Astrocyte of the spinal cord (primary cell): Measurements from ENCODE around the gene KIT.

Experiments
- DNase-seq: peaks from one replicate; pipeline ENCODE4 v3.0.0; 2011; ENCODE audit warnings: low read depth, low spot score
- H3K4me3 ChIP-seq: 2 replicates; pipeline ENCODE4 v1.5.1; 2011; ENCODE audit warnings: low read depth, mild to moderate bottlenecking, low read length, moderate library complexity
- CTCF ChIP-seq: IDR thresholded peaks from 2 replicates; pipeline ENCODE4 v1.5.1; 2012; ENCODE audit warnings: low read depth, mild to moderate bottlenecking, low read length, inconsistent platforms
- in situ Hi-C: cut with HindIII; loops from 2 replicates; pipeline ENCODE4 v1.10.0; 2017; ENCODE audit warnings: low sequenced_read_pairs

The KIT gene

GRCh38 chr4:54664400-54664799 lies 6.6 kb downstream of the KIT start:
- no peak overlapping the region for H3K4me3 ChIP-seq
- TF ChIP-seq CTCF: no peak
- DNase-seq: no peak
- in situ Hi-C loops: no loop called here

- DNase-seq: no peak
- no peak overlapping the region for H3K4me3 ChIP-seq
- no peak for TF ChIP-seq CTCF
- in situ Hi-C loops: no loop called here
Measured at GRCh38 chr4:54668014-54668611, 10.4 kb downstream of the KIT start.

GRCh38 chr4:54669831-54670230 lies 12.1 kb downstream of the KIT start:
- no peak for TF ChIP-seq CTCF
- DNase-seq: no peak
- in situ Hi-C loops: no loop called here
- no peak overlapping the region for H3K4me3 ChIP-seq

- in situ Hi-C loops: no loop called here
- H3K4me3 ChIP-seq: no peak overlapping the region
- TF ChIP-seq CTCF: no peak
- no peak for DNase-seq
Measured at GRCh38 chr4:54675721-54676461, 18.1 kb downstream of the KIT start.

- TF ChIP-seq CTCF: no peak
- no peak for DNase-seq
- in situ Hi-C loops: no loop called here
- no peak overlapping the region for H3K4me3 ChIP-seq
Measured at GRCh38 chr4:54676658-54677057, 18.9 kb downstream of the KIT start.

- in situ Hi-C loops: no loop called here
- no peak for TF ChIP-seq CTCF
- no peak for DNase-seq
- no peak overlapping the region for H3K4me3 ChIP-seq
Measured at GRCh38 chr4:54677416-54677815, 19.7 kb downstream of the KIT start.
